SW 1271 (cell line): Measurements from ENCODE around the gene NPIPB6.

Experiments used
- DNase-seq, 2 experiments: peaks; one replicate each; lab custom pipeline; 2025; lab: John Stamatoyannopoulos, UW

The NPIPB6 gene

DNA sequence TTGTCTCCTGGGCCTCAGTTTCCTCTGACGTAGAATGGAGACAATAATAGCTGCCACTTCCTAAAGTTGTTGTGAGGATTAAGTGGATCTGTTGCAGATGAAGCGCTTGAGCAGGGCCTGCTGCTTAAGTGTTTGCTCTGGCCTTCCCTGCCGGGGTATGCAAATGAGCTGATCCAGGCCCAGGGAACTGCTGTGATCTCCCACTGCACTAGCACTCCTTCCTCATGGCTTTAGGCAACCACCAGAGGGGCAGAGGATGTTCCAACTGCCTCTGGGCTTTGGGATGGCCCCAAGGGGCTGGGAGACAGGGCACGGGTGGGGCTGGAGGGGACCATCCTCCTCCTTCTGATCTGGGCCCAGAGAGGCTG, 64.8 kb downstream of the NPIPB6 start:
- no peak for DNase-seq

DNA sequence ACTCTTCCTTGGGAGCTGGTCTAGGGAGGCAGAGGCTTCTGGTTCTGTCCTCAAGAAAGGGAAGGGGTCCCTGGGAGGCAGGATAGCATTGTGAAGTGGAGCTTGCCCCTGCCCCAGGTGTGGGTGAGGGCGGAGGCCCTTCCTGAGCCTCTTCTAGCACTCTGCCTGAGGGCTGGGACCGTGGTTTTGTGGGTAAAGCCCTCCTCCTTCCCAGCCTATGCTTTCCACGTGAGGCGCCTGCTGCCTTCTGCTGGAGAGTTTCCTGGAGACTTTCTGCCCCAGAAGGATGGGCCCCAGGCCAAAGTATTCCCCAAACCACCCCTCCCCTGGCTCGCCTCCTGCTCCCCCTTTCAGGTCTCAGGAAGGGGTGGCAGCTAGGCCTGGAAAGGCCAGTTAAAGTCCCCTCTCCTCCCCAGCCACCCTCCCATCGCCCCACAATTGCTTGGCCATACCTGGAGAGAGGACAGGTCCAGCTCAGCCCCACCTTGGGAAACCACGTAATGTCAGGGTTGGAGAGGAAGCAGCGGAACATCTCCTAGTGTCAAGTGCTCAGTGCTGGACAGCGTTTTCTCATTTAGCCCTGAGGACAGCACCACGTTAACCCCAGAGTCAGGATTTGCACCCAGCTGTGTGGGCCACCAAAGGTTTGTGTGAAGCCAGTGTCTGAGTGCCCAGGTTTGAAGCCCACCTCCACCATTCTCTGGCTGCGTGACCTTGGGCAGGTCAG, 65.4 kb downstream of the NPIPB6 start:
- DNase-seq = no peak

- no peak for DNase-seq
Measured at GRCh38 chr16:28297308-28297707, 66.0 kb downstream of the NPIPB6 start.

DNA sequence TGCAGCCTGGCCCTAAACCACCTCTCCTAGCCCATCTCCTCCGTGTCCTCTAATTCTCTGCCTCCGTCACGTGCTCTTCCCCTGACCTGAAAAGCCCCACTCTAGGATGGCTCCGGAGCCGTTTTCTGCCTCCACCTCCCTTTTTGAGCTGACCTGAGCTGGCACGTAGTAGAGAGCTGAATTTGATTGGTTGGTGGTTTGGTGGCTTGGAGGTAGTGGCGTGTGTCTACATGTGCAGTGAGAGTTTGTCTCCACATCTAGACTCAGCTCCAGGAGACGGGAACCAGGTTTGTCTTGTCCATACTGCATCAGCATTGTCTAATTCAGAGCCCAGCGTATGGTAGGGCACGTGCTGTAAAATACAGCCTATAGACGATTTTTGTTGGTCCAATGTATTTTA, 68.0 kb downstream of the NPIPB6 start:
- no peak for DNase-seq

DNA sequence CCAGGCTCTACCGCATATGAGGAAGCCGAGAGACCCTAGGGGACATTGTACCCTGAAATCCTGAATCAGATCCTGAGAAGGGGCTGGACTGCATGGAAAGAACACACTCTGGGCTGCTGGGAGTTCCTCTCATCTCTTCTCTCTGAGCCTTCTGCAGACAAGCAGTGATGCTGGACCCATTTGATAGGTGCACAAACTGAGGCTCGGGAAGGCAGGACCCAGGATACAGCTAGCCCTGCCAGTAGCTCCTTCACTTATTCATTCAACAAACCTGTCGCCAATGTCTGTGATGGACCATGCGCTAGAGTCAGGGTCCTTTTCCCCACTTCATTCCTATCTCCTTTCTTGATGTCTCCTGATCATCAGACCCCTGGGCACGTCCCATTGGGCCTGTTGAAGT, 69.1 kb downstream of the NPIPB6 start:
- no peak for DNase-seq

GRCh38 chr16:28293601-28293960, 69.7 kb downstream of the NPIPB6 start:
- no peak for DNase-seq

GRCh38 chr16:28292731-28293600, 70.3 kb downstream of the NPIPB6 start:
- DNase-seq = no peak
